BJ (cell line): Measurements from ENCODE around the gene P2RY12. TPM values are rescaled to one million over a fixed set of nuclear protein-coding genes. Genes with fewer than 3 reads are reported as not detected.

Experiments used
- CTCF ChIA-PET: fragments of 350-600 bp; formaldehyde crosslinking; extraction: SDS; loops from one replicate; lab custom pipeline; 2021; ENCODE audit warnings: antibody characterized with exemption, inconsistent platforms; lab: Yijun Ruan, JAX
- POLR2A ChIA-PET: fragments of 300-600 bp; sonication (Branson Sonifier 250); formaldehyde crosslinking; extraction: SDS; loops from one replicate; lab custom pipeline; 2021; ENCODE audit warnings: antibody characterized with exemption; lab: Charles Lee
- DNase-seq: peaks from one replicate; pipeline ENCODE4 v3.0.0-alpha.2; 2011; ENCODE audit warnings: low read depth
- H3K27me3 ChIP-seq: 2 replicates; pipeline ENCODE4 v1.6.0; 2011; ENCODE audit warnings: low read length; ENCODE audit not compliant: control insufficient read depth, insufficient read depth
- H3K36me3 ChIP-seq: 2 replicates; pipeline ENCODE4 v1.5.1; 2011; ENCODE audit warnings: low read length; ENCODE audit not compliant: control insufficient read depth, insufficient read depth
- H3K4me3 ChIP-seq: 2 replicates; pipeline ENCODE4 v1.5.1; 2011; ENCODE audit warnings: low read depth, mild to moderate bottlenecking, control low read depth, low read length
- polyA plus RNA-seq: library from polyadenylated mRNA; depleted of rRNA; stranded (reverse); fragments of >200 nt; gene quantifications from 2 replicates; pipeline ENCODE4 v1.2.3, GENCODE V29; 2011
- TF ChIP-seq, protein P1 (sequence below): IDR thresholded peaks from 2 replicates; pipeline ENCODE4 v1.5.1; 2011; ENCODE audit warnings: low read depth, mild to moderate bottlenecking, control low read depth, inconsistent platforms, low read length, moderate library complexity; ENCODE audit not compliant: insufficient read depth

Gene P2RY12
- polyA plus RNA-seq, 1 experiment = not detected

DNA sequence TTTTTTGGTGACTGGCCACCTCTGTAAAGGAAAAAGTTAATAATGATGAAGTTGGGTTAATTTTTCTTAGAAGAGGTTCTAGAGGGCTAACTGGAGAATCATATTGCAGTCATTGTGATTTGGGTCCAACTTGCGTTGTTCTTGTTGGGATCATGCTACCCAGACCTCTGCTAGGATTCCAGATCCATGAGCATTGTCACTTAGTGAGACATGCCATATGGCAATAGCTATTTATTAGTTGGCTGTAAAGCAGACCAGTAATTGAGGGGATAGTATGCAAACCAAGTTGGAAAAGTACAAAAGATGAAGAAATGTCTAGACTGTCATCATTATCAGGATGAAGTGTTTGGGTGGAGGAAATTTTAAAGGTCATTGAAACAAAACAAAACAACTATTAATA is 30.7 kb upstream of the P2RY12 start:
- Histone ChIP-seq H3K27me3 (no peaks in the 10 kb centered on the region), H3K36me3 (no peaks in the 10 kb centered on the region), H3K4me3 (no peak overlapping the region)
- ChIA-PET POLR2A (no interaction called here), CTCF (no interaction called here)
- TF ChIP-seq, protein P1, sequence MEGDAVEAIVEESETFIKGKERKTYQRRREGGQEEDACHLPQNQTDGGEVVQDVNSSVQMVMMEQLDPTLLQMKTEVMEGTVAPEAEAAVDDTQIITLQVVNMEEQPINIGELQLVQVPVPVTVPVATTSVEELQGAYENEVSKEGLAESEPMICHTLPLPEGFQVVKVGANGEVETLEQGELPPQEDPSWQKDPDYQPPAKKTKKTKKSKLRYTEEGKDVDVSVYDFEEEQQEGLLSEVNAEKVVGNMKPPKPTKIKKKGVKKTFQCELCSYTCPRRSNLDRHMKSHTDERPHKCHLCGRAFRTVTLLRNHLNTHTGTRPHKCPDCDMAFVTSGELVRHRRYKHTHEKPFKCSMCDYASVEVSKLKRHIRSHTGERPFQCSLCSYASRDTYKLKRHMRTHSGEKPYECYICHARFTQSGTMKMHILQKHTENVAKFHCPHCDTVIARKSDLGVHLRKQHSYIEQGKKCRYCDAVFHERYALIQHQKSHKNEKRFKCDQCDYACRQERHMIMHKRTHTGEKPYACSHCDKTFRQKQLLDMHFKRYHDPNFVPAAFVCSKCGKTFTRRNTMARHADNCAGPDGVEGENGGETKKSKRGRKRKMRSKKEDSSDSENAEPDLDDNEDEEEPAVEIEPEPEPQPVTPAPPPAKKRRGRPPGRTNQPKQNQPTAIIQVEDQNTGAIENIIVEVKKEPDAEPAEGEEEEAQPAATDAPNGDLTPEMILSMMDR = no peak
- DNase-seq = no peak

DNA sequence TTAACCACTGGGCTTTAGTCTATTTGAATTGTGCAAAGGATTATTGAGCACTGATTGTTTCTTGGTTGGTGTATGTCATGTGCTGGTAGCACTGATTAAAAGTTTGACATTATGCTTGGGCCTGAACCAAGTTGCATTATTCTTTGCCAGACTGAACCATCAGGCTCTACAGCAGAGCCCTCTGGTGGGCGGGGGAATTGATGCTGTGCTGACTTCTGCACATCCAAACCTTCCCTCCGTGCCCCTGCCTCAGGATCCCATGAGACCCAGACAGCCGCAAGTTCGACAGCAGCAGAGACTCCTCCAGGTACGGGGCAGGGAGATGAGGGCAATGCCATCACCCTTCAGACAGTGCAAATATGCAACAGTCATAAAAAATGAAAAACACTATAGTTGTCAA is 28.4 kb upstream of the P2RY12 start:
- POLR2A ChIA-PET = no interaction called here
- Histone ChIP-seq H3K36me3 (no peaks in the 10 kb centered on the region), H3K4me3 (no peak overlapping the region), H3K27me3 (no peaks in the 10 kb centered on the region)
- DNase-seq = no peak
- CTCF ChIA-PET = interaction anchor here (1.3 kb wide), 1 partner anchor 15 kb away, joined by 6 read pairs; no protein-coding TSS in a partner anchor
- TF ChIP-seq, protein P1 = no peak

DNA sequence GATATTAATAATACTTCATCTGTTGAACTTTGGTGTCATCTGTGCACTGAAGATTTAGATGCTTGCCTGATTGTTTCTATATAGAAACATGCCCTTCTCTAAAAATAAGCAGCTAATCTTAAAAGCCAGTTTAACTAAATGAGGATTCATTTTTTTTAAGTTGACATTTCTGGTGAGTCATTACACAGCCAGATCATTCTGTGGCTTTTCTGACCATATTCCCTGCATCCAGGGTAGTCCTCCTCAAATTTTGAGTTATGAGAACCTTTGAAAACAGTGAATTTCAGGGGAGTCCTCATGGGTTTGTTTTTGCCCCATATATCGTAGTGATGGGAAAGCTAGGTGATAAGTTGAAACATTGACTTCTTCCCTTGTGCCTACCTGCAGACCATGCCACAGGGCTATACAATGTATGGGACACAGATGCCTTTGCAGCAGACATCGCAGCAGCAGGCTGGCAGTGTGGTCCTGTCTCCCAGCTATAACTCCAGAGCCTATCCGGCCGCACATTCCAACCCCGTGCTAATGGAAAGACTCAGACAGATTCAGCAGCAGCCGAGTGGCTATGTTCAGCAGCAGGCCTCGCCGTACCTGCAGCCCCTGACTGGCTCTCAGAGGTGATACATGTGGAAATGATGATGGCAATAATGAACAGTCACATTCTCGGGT is 26.5 kb upstream of the P2RY12 start:
- H3K4me3 ChIP-seq = no peak overlapping the region
- H3K36me3 ChIP-seq = no peaks in the 10 kb centered on the region
- DNase-seq = no peak
- ChIA-PET CTCF (interaction anchor here (1.0 to 1.6 kb wide), 3 partner anchors 11 to 28 kb away, joined by 4 to 5 read pairs (median 4); no protein-coding TSS in a partner anchor), POLR2A (no interaction called here)
- TF ChIP-seq, protein P1 = no peak
- H3K27me3 ChIP-seq = no peaks in the 10 kb centered on the region

DNA sequence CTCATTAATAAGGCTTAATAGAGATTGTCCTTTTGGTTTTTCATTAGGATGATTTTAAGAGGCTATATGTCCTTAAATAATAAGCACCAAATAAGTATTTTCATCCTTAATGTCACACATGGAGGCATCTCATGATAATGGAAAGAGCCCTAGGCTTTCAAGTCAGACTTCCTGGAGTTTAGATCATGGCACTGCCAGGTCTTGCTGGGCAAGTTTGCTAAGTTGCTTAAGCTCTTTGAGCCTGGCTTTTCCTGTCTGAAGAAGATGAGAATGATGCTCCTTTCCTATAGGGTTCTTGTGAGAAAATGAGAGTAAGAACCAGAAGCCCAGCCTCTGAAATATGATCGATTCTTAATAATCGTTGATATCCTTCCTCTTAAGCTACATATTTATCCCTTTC is 23.4 kb upstream of the P2RY12 start:
- Histone ChIP-seq H3K27me3 (no peaks in the 10 kb centered on the region), H3K4me3 (no peak overlapping the region), H3K36me3 (no peaks in the 10 kb centered on the region)
- TF ChIP-seq, protein P1 = no peak
- DNase-seq = no peak
- ChIA-PET POLR2A (no interaction called here), CTCF (interaction anchor here (1.2 kb wide), 1 partner anchor 30 kb away, joined by 5 read pairs; no protein-coding TSS in a partner anchor)

DNA sequence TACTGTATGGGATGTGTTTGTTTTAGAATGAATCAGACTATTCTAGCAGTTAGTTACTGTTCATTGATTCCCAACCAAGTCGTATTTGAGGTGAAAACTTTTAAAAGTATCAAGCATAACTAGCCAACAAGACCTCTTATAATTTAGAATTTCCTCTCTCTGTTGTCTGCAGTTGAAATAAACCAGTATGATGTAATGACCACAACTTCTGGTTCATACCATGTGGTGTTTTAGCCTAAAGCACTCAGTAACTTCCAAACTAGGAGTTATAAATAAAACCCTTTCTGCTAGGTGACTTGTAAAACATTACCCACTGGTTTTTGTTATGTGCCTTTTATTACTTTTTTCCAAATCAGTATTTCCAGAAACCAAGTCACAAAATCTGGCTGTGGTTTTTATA is 19.8 kb upstream of the P2RY12 start:
- no peak overlapping the region for H3K4me3 ChIP-seq
- DNase-seq = peak; percentile 81
- CTCF ChIA-PET = interaction anchor here (1.1 kb wide), 1 partner anchor 515 kb away, joined by 3 read pairs; no protein-coding TSS in a partner anchor
- H3K27me3 ChIP-seq = no peaks in the 10 kb centered on the region
- H3K36me3 ChIP-seq = no peaks in the 10 kb centered on the region
- POLR2A ChIA-PET = interaction anchor here (0.6 kb wide), 1 partner anchor 19 kb away, joined by 7 read pairs; no protein-coding TSS in a partner anchor
- TF ChIP-seq, protein P1 = no peak
